Endothelial cell of umbilical vein (primary cell): Measurements from ENCODE around the gene TSHZ1. TPM values are rescaled to one million over a fixed set of nuclear protein-coding genes. Genes with fewer than 3 reads are reported as not detected.
A peak's percentile ranks its signal among the peaks of the same experiment; 100 is the strongest.

Experiments
- BruUV-seq: library from RNA; stranded (reverse); fragments of 400-500 nt; replicated peaks from 2 replicates; lab custom pipeline; 2021; lab: Mats Ljungman, UMichigan
- CTCF ChIA-PET: fragments of 300-600, 350-600 bp; sonication (Branson Sonifier 250); formaldehyde crosslinking; loops from one replicate; lab custom pipeline; 2021; ENCODE audit warnings: antibody characterized with exemption, inconsistent platforms; lab: Charles Lee
- POLR2A ChIA-PET: fragments of 300-600, 350-600 bp; sonication (Branson Sonifier 250); formaldehyde crosslinking; loops from one replicate; lab custom pipeline; 2021; ENCODE audit warnings: antibody characterized with exemption, inconsistent platforms; lab: Charles Lee
- DNase-seq: peaks from one replicate; pipeline ENCODE4 v3.0.0-alpha.2; 2011; ENCODE audit warnings: low read depth, low spot score
- FAIRE-seq: peaks from 2 replicates; lab custom pipeline; 2011; peaks lifted over from hg19 to GRCh38; lab: Jason Lieb, UNC
- H2AFZ ChIP-seq: 2 replicates; pipeline ENCODE4 v1.6.0; 2012; ENCODE audit warnings: low read depth, low read length, control low read depth, inconsistent platforms
- H3K27ac ChIP-seq: 2 replicates; pipeline ENCODE4 v1.5.1; 2011; ENCODE audit warnings: low read depth, mild to moderate bottlenecking, control low read depth, low read length, moderate library complexity; ENCODE audit not compliant: insufficient read depth
- H3K27me3 ChIP-seq, 2 experiments: 2 replicates each; pipeline versions ENCODE4 v1.6.0 to v1.6.1; 2011; ENCODE audit warnings: low read length in 2 of 2, mixed read lengths in 1 of 2; ENCODE audit not compliant: control insufficient read depth in 2 of 2, insufficient read depth in 2 of 2
- H3K36me3 ChIP-seq, 2 experiments: 2 replicates in 1 of 2; 3 replicates in 1 of 2; pipeline ENCODE4 v1.5.1; 2011; ENCODE audit warnings: low read length in 2 of 2, mild to moderate bottlenecking in 1 of 2, moderate library complexity in 1 of 2; ENCODE audit not compliant: control insufficient read depth in 2 of 2, insufficient read depth in 2 of 2; ENCODE audit errors: extremely low read depth in 1 of 2
- H3K4me1 ChIP-seq: 3 replicates; pipeline ENCODE4 v1.5.1; 2011; ENCODE audit warnings: mild to moderate bottlenecking, low read length; ENCODE audit not compliant: control insufficient read depth, insufficient read depth; ENCODE audit errors: extremely low read depth
- H3K4me2 ChIP-seq: 2 replicates; pipeline ENCODE4 v1.6.1; 2011; ENCODE audit warnings: low read length, control low read depth, mixed read lengths; ENCODE audit not compliant: insufficient read depth
- H3K4me3 ChIP-seq, 3 experiments: fragments of 200-600 bp in 1 of 3; sonication (generic), shearing (Covaris generic) in 1 of 3; replicated peaks in 1 of 3; 2 replicates each; pipeline ENCODE4 v1.5.1; 2011 to 2016; ENCODE audit warnings: control low read depth in 3 of 3, low read length in 3 of 3, mild to moderate bottlenecking in 2 of 3, inconsistent platforms in 1 of 3, low read depth in 1 of 3, moderate library complexity in 1 of 3; ENCODE audit not compliant: insufficient read depth in 1 of 3
- H3K79me2 ChIP-seq: 2 replicates; pipeline ENCODE4 v1.6.0; 2012; ENCODE audit warnings: low read length, inconsistent platforms; ENCODE audit not compliant: control insufficient read depth, insufficient read depth
- H3K9ac ChIP-seq: replicated peaks from 2 replicates; pipeline ENCODE3; 2011; ENCODE audit warnings: low read length, control low read depth; ENCODE audit not compliant: insufficient read depth; ENCODE audit errors: extremely low read depth
- H3K9me1 ChIP-seq: replicated peaks from 3 replicates; pipeline ENCODE4 v1.6.0; 2011; ENCODE audit warnings: mild to moderate bottlenecking, low read length; ENCODE audit not compliant: control insufficient read depth, insufficient read depth; ENCODE audit errors: extremely low read depth
- H3K9me3 ChIP-seq: replicated peaks from 2 replicates; pipeline ENCODE4 v1.5.1; 2012; ENCODE audit warnings: low read length, inconsistent platforms; ENCODE audit not compliant: control insufficient read depth, insufficient read depth
- H4K20me1 ChIP-seq: replicated peaks from 2 replicates; pipeline ENCODE3; 2011; ENCODE audit warnings: mild to moderate bottlenecking, low read length; ENCODE audit not compliant: control insufficient read depth, insufficient read depth; ENCODE audit errors: extremely low read depth
- FOS ChIP-seq: IDR thresholded peaks from 2 replicates; pipeline ENCODE4 v1.6.1; 2011; ENCODE audit warnings: mild to moderate bottlenecking, low read length, moderate library complexity, borderline replicate concordance; ENCODE audit not compliant: insufficient read depth
- GATA2 ChIP-seq: IDR thresholded peaks from 2 replicates; pipeline ENCODE4 v1.7.0; 2011; ENCODE audit warnings: low read depth, mild to moderate bottlenecking, moderate library complexity, mixed read lengths, low read length; ENCODE audit not compliant: insufficient read length, insufficient read depth
- POLR2AphosphoS5 ChIP-seq: IDR thresholded peaks from 2 replicates; pipeline ENCODE4 v1.6.1; 2012; ENCODE audit warnings: low read depth, mild to moderate bottlenecking, control low read depth, low read length, moderate library complexity; ENCODE audit not compliant: insufficient read depth
- dilution Hi-C: fragments of 300-500 bp; cut with MboI; formaldehyde crosslinking; loops from one replicate; pipeline ENCODE4 v1.15.0; 2019; ENCODE audit warnings: low sequenced_read_pairs; ENCODE audit not compliant: extremely low pct_ligation_motif_present
- intact Hi-C: fragments of 100-400 bp; cut with micrococcal nuclease; formaldehyde crosslinking; loops from one replicate; pipeline ENCODE4 v1.10.0; 2022
- polyA plus RNA-seq, 4 experiments: library from polyadenylated mRNA; depleted of rRNA in 3 of 4; stranded (reverse) in 3 of 4; unstranded in 1 of 4; fragments of >200 nt; gene quantifications; 2 replicates each; pipeline versions ENCODE4 v1.2.1 to v1.2.3, GENCODE V29; 2011 to 2012; ENCODE audit warnings: missing spikeins in 1 of 4
- total RNA-seq: library from RNA; stranded (reverse); gene quantifications from 2 replicates; pipeline ENCODE4 v1.2.3, GENCODE V29; 2021
- TF ChIP-seq, protein P1 (sequence below), 2 donors: IDR thresholded peaks; 1 replicate in 1 of 2; 2 replicates in 1 of 2; pipeline ENCODE4 v1.5.1; 2011; ENCODE audit warnings: low read length in 2 of 2, mild to moderate bottlenecking in 2 of 2, moderate library complexity in 2 of 2, control low read depth in 1 of 2, inconsistent platforms in 1 of 2, low read depth in 1 of 2; ENCODE audit not compliant: insufficient read depth in 1 of 2; ENCODE audit errors: extremely low read depth in 1 of 2

The TSHZ1 gene
- total and polyA plus RNA-seq, 2 donors (not counting 3 experiments of a cell fraction or from before 2014, with no cell fraction given), result 4.2 to 10.2 TPM

DNA sequence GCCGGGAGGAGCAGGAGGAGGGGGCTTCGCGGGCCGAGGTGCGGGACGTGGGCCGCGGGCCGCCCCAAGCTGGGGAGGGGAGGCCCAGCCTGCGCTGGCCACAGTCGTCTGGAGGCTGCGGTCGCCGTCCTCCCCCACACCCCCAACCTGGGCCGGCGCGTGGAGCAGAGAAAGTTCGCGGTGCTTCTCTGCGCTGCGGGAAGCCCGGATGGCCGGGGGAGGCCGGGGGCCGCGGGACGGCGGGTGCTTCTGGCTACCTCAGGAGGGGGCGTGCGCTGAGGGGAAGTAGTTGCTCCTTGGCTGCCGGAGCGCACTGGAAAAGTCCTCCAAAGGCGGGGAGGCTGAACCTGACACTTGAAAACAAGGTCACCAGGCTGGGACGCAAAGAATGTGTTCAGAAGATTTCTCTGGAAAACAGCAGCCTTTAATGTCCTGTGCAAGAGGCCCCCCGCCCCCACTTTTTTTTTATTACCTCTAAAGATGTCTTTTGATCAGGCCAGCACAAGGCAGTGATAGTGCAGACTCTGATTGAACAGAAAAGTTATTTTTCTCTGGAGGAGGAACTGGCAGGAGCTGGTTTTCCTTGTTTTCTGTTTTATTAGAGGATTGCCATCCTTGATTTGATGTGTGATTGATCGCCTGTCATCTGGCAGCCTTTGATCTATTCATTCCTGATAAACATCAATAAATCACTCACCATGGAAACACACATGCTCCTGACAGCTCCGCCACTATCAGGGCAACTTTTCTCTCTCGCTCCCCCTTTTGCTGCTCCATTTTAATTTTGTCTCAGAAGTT is 1.6 kb downstream of the TSHZ1 start:
- DNase-seq (peak; percentile 56), FAIRE-seq (peak; percentile 33)
- Histone ChIP-seq H3K27ac (no peak overlapping the region), H3K27me3 (no peaks in the 10 kb centered on the region), H3K4me2 (peak overlapping the region; percentile 47), H3K4me3 (peak overlapping the region; percentile 57 to 88 (median 60)), H3K4me1 (peaks cover 44% of the 10 kb centered on the region), H3K36me3 (no peaks in the 10 kb centered on the region), H3K9me3 (no peaks in the 10 kb centered on the region), H2AFZ (peak overlapping the region; percentile 55), H3K9ac (peak overlapping the region; percentile 48), H4K20me1 (no peaks in the 10 kb centered on the region), H3K79me2 (peaks cover 26% of the 10 kb centered on the region), H3K9me1 (no peaks in the 10 kb centered on the region)
- CTCF ChIA-PET, result interaction anchor here (1.0 to 2.7 kb wide), 3 partner anchors 18 to 268 kb away, joined by 4 to 10 read pairs (median 4); no protein-coding TSS in a partner anchor
- no peak for TF ChIP-seq POLR2AphosphoS5
- TF ChIP-seq FOS, result no peak
- peak; percentile 23 for TF ChIP-seq GATA2
- TF ChIP-seq, protein P1, sequence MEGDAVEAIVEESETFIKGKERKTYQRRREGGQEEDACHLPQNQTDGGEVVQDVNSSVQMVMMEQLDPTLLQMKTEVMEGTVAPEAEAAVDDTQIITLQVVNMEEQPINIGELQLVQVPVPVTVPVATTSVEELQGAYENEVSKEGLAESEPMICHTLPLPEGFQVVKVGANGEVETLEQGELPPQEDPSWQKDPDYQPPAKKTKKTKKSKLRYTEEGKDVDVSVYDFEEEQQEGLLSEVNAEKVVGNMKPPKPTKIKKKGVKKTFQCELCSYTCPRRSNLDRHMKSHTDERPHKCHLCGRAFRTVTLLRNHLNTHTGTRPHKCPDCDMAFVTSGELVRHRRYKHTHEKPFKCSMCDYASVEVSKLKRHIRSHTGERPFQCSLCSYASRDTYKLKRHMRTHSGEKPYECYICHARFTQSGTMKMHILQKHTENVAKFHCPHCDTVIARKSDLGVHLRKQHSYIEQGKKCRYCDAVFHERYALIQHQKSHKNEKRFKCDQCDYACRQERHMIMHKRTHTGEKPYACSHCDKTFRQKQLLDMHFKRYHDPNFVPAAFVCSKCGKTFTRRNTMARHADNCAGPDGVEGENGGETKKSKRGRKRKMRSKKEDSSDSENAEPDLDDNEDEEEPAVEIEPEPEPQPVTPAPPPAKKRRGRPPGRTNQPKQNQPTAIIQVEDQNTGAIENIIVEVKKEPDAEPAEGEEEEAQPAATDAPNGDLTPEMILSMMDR (IDR thresholded peaks at IDR 0.05; ENCODE audit: extremely low read depth in 1 of 2, insufficient read depth in 1 of 2, low read depth in 1 of 2, low read length in 2 of 2), result no peak
- dilution Hi-C loops, result no loop called here
- POLR2A ChIA-PET, result no interaction called here
- no TSS peak for BruUV-seq
- intact Hi-C loops, result loop anchor here (2.0 to 10.0 kb wide), 5 partner anchors 55 to 1283 kb away; partner anchors contain the start of gene ZNF516
